Stomach (tissue), 9 donors: ENCODE data around the gene TMEM81. TPM values are rescaled to one million over a fixed set of nuclear protein-coding genes. Genes with fewer than 3 reads are reported as not detected.

ENCODE experiments used
- DNase-seq, 2 donors: peaks; one replicate each; pipeline versions ENCODE4 v3.0.0 to v3.0.0-alpha.2; 2013 to 2019
- H3K27ac ChIP-seq, 5 donors: fragments of 200-600 bp in 4 of 5; sonication (generic) in 4 of 5; one replicate each; pipeline ENCODE4 v1.5.1; 2013 to 2019; ENCODE audit warnings: mild to moderate bottlenecking in 1 of 5, moderate library complexity in 1 of 5
- H3K27me3 ChIP-seq, 3 donors: fragments of 200-600 bp; sonication (generic); one replicate each; pipeline ENCODE4 v1.5.1; 2017 to 2019; ENCODE audit warnings: mixed run types in 1 of 3
- H3K36me3 ChIP-seq, 4 donors: fragments of 200-600 bp; sonication (generic); 1 replicate in 3 of 4; 2 replicates in 1 of 4; pipeline ENCODE4 v1.5.1; 2016 to 2019
- H3K4me1 ChIP-seq, 4 donors: fragments of 200-600 bp; sonication (generic); one replicate each; pipeline ENCODE4 v1.5.1; 2016 to 2019
- H3K4me3 ChIP-seq, 4 donors: fragments of 200-600 bp; sonication (generic) in 3 of 4; one replicate each; pipeline ENCODE4 v1.5.1; 2016 to 2019; ENCODE audit warnings: mild to moderate bottlenecking in 1 of 4
- H3K9me3 ChIP-seq, 4 donors: fragments of 200-600 bp; sonication (generic); one replicate each; pipeline ENCODE4 v1.5.1; 2016 to 2019
- CTCF ChIP-seq, 7 experiments: fragments of 450-650 bp in 4 of 7; fragments of 200-600 bp in 3 of 7; sonication (generic) in 3 of 7; IDR thresholded peaks; one replicate each; pipeline ENCODE4 v1.5.1; 2016 to 2019; ENCODE audit warnings: antibody characterized with exemption in 7 of 7, control low read depth in 2 of 7, mild to moderate bottlenecking in 1 of 7
- EP300 ChIP-seq: sonication (generic); formaldehyde crosslinking; IDR thresholded peaks from one replicate; pipeline ENCODE4 v1.6.1; 2017; ENCODE audit warnings: antibody characterized with exemption
- POLR2A ChIP-seq, 4 donors: fragments of 450-650 bp; IDR thresholded peaks; one replicate each; pipeline ENCODE4 v1.6.1; 2016; ENCODE audit warnings: antibody characterized with exemption in 4 of 4, control low read depth in 2 of 4, mild to moderate bottlenecking in 1 of 4, moderate library complexity in 1 of 4
- POLR2AphosphoS5 ChIP-seq, 3 donors: sonication (generic); formaldehyde crosslinking; IDR thresholded peaks; one replicate each; pipeline ENCODE4 v1.6.1; 2016; ENCODE audit warnings: antibody characterized with exemption in 3 of 3
- WGBS, 5 donors: extraction: QIAGEN DNeasy Blood & Tissue Kit in 3 of 5; methylation state at CpG; one replicate each; pipeline versions ENCODE4 v1.1.5 to v1.1.7; 2013 to 2018; 5-methylcytosine and 5-hydroxymethylcytosine counted together
- intact Hi-C: fragments of 100-400 bp; cut with DNase I; formaldehyde crosslinking; loops from one replicate; pipeline ENCODE4 v1.15.1; 2023; ENCODE audit warnings: low total_unique reads
- polyA plus RNA-seq, 3 donors: library from polyadenylated mRNA; stranded (reverse); fragments of 200-250 nt; gene quantifications; one replicate each; pipeline ENCODE4 v1.2.3, GENCODE V29; 2013
- total RNA-seq, 5 donors: library from RNA; depleted of rRNA; stranded (reverse); fragments of >200 nt; gene quantifications; one replicate each; pipeline versions ENCODE4 v1.1.0 to v1.2.3, GENCODE V29; 2014 to 2016
- donor health status: healthy with polysubstance abuse.
- donor health status: Bipolar disorder and iron deficiency.
- donor health status: healthy.

The TMEM81 gene
- total and polyA plus RNA-seq, 8 donors, result 1.1 to 10.3 (median 1.8) TPM; not detected in 4

GRCh38 chr1:205077158-205077933 lies 6.9 kb downstream of the TMEM81 start:
- no peak for DNase-seq
- 86 to 92% (median 92%) methylated on average over 6 to 7 of the region's 7 CpGs for WGBS, 5 donors
- intact Hi-C loops, result no loop called here
- H3K27me3 ChIP-seq, result no peaks in the 10 kb centered on the region
- H3K4me1 ChIP-seq, result no peaks in the 10 kb centered on the region
- no peaks in the 10 kb centered on the region for H3K9me3 ChIP-seq
- H3K4me3 ChIP-seq, result no peak overlapping the region
- H3K27ac ChIP-seq, result no peak overlapping the region
- TF ChIP-seq CTCF (IDR thresholded peaks at IDR 0.05) (no peak), EP300 (no peak), POLR2AphosphoS5 (IDR thresholded peaks at IDR 0.05) (no peak), POLR2A (IDR thresholded peaks at IDR 0.05) (no peak)
- H3K36me3 ChIP-seq, result no peaks in the 10 kb centered on the region

GRCh38 chr1:205076245-205076761 lies 8.0 kb downstream of the TMEM81 start:
- Histone ChIP-seq H3K4me1 (no peaks in the 10 kb centered on the region), H3K9me3 (no peaks in the 10 kb centered on the region), H3K36me3 (no peaks in the 10 kb centered on the region), H3K4me3 (no peak overlapping the region), H3K27ac (no peak overlapping the region), H3K27me3 (no peaks in the 10 kb centered on the region)
- TF ChIP-seq POLR2A (IDR thresholded peaks at IDR 0.05) (no peak), POLR2AphosphoS5 (IDR thresholded peaks at IDR 0.05) (no peak), CTCF (IDR thresholded peaks at IDR 0.05) (no peak), EP300 (no peak)
- 71 to 80% (median 74%) methylated on average over 4 of the region's 4 CpGs for WGBS, 5 donors
- no peak for DNase-seq
- intact Hi-C loops, result no loop called here

GRCh38 chr1:205075642-205076155 lies 8.6 kb downstream of the TMEM81 start:
- WGBS, 5 donors, result 49 to 66% (median 57%) methylated on average over 7 of the region's 7 CpGs
- H3K27me3 ChIP-seq, result no peaks in the 10 kb centered on the region
- intact Hi-C loops, result no loop called here
- no peaks in the 10 kb centered on the region for H3K4me1 ChIP-seq
- TF ChIP-seq POLR2AphosphoS5 (IDR thresholded peaks at IDR 0.05), result no peak
- no peak for TF ChIP-seq POLR2A (IDR thresholded peaks at IDR 0.05)
- no peak for TF ChIP-seq CTCF (IDR thresholded peaks at IDR 0.05)
- no peak for TF ChIP-seq EP300
- no peak for DNase-seq
- H3K4me3 ChIP-seq, result no peak overlapping the region
- no peaks in the 10 kb centered on the region for H3K36me3 ChIP-seq
- H3K27ac ChIP-seq, result no peak overlapping the region
- no peaks in the 10 kb centered on the region for H3K9me3 ChIP-seq

GRCh38 chr1:205074513-205074912 lies 9.7 kb downstream of the TMEM81 start:
- Histone ChIP-seq H3K9me3 (no peaks in the 10 kb centered on the region), H3K4me3 (no peak overlapping the region), H3K4me1 (no peaks in the 10 kb centered on the region), H3K27me3 (no peaks in the 10 kb centered on the region), H3K27ac (no peak overlapping the region), H3K36me3 (no peaks in the 10 kb centered on the region)
- 84 to 98% (median 91%) methylated on average over 4 to 7 of the region's 7 CpGs for WGBS, 5 donors
- intact Hi-C loops, result no loop called here
- DNase-seq, result no peak
- no peak for TF ChIP-seq EP300
- no peak for TF ChIP-seq CTCF (IDR thresholded peaks at IDR 0.05)
- TF ChIP-seq POLR2AphosphoS5 (IDR thresholded peaks at IDR 0.05), result no peak
- no peak for TF ChIP-seq POLR2A (IDR thresholded peaks at IDR 0.05)
